OCI-LY1 (cell line): ENCODE data around the gene FOXS1.

ENCODE experiments used
- H2AFZ ChIP-seq: fragments of 200-600 bp; sonication (generic), shearing (Covaris generic); 2 replicates; pipeline ENCODE4 v1.6.0; 2014; ENCODE audit warnings: antibody characterized with exemption, mild to moderate bottlenecking, low read length
- H3F3A ChIP-seq: fragments of 200-600 bp; sonication (generic), shearing (Covaris generic); 2 replicates; pipeline ENCODE4 v1.6.0; 2014; ENCODE audit warnings: mild to moderate bottlenecking, antibody characterized with exemption, low read length, moderate library complexity; ENCODE audit not compliant: insufficient read depth
- H3K27ac ChIP-seq: fragments of 200-600 bp; sonication (generic); 2 replicates; pipeline ENCODE4 v1.5.1; 2014; ENCODE audit warnings: low read length, mixed run types, mild to moderate bottlenecking, low read depth; ENCODE audit not compliant: poor library complexity, severe bottlenecking
- H3K27me3 ChIP-seq: fragments of 200-600 bp; sonication (generic); 2 replicates; pipeline ENCODE4 v1.6.0; 2014; ENCODE audit warnings: antibody characterized with exemption, mild to moderate bottlenecking, low read length, moderate library complexity; ENCODE audit not compliant: insufficient read depth
- H3K36me3 ChIP-seq: fragments of 200-600 bp; sonication (generic); 2 replicates; pipeline ENCODE4 v1.6.1; 2014; ENCODE audit warnings: mild to moderate bottlenecking, antibody characterized with exemption, low read length, moderate library complexity, mixed read lengths; ENCODE audit not compliant: insufficient read depth
- H3K4me1 ChIP-seq: fragments of 200-600 bp; sonication (generic); 2 replicates; pipeline ENCODE4 v1.5.1; 2014; ENCODE audit warnings: mild to moderate bottlenecking, low read length, moderate library complexity; ENCODE audit not compliant: insufficient read depth, severe bottlenecking
- H3K4me2 ChIP-seq: fragments of 200-600 bp; sonication (generic), shearing (Covaris generic); 2 replicates; pipeline ENCODE4 v1.6.1; 2014; ENCODE audit warnings: low read length
- H3K4me3 ChIP-seq: fragments of 200-600 bp; sonication (generic); 2 replicates; pipeline ENCODE4 v1.5.1; 2014; ENCODE audit warnings: low read length, low read depth, mild to moderate bottlenecking, mixed read lengths; ENCODE audit not compliant: poor library complexity, severe bottlenecking
- H3K79me2 ChIP-seq: fragments of 200-600 bp; shearing (Covaris generic); 2 replicates; pipeline ENCODE4 v1.6.1; 2016; ENCODE audit warnings: mixed run types, low read length, mixed read lengths; ENCODE audit not compliant: insufficient read depth
- H3K9ac ChIP-seq: fragments of 200-600 bp; sonication (generic), shearing (Covaris generic); 2 replicates; pipeline ENCODE4 v1.6.1; 2014; ENCODE audit warnings: mild to moderate bottlenecking, low read length, mixed read lengths
- H3K9me2 ChIP-seq: fragments of 200-600 bp; sonication (generic), shearing (Covaris generic); 2 replicates; pipeline ENCODE4 v1.6.1; 2014; ENCODE audit warnings: low read depth, mild to moderate bottlenecking, low read length, mixed read lengths
- H3K9me3 ChIP-seq: fragments of 200-600 bp; shearing (Covaris generic); 2 replicates; pipeline ENCODE4 v1.6.1; 2014; ENCODE audit warnings: low read length, mixed read lengths
- H4K20me1 ChIP-seq: fragments of 200-600 bp; sonication (generic), shearing (Covaris generic); 2 replicates; pipeline ENCODE4 v1.6.0; 2016; ENCODE audit warnings: mild to moderate bottlenecking, low read length; ENCODE audit not compliant: insufficient read depth
- EZH2 ChIP-seq: fragments of 200-600 bp; sonication (generic), shearing (Covaris generic); IDR thresholded peaks from 2 replicates; pipeline ENCODE4 v1.8.0; 2017; ENCODE audit warnings: borderline replicate concordance, mixed run types, mild to moderate bottlenecking, antibody characterized with exemption, low read length, moderate library complexity, mixed read lengths
- TF ChIP-seq, protein P1 (sequence below): fragments of 200-600 bp; sonication (generic), shearing (Covaris generic); IDR thresholded peaks from 2 replicates; pipeline ENCODE4 v1.5.1; 2017; ENCODE audit warnings: mild to moderate bottlenecking, antibody characterized with exemption, low read length, moderate library complexity, mixed read lengths

The FOXS1 gene

DNA sequence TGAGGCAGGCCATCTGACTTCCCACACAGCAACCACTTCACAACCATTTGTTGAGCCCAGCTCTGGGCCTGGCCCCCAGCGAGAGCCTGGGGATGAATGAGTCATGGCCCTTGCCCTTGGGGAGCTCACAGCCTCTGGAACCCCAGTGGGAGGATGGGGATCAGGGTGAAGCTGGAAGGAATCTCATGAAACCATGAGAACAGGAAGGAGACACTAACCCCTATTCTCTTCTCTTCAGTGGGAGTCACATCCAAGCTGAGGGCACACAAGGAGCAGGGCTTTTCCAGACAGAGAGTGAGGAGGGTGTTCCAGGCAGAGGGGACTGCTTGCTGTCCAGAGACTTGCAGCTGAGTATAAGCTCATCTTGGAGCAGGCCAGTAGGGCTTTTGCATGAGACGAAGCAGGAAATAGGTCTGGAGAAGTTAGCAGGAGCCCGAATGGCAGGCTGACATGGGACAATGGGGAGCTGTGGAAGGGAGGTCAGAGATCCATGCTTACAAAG lies 7.5 kb downstream of the FOXS1 start:
- Histone ChIP-seq H3K27ac (no peak overlapping the region), H3K9me3 (no peaks in the 10 kb centered on the region), H3K9me2 (no peaks in the 10 kb centered on the region), H3K36me3 (no peaks in the 10 kb centered on the region), H3F3A (no peaks in the 10 kb centered on the region), H3K4me1 (no peaks in the 10 kb centered on the region), H3K4me2 (no peak overlapping the region), H3K27me3 (no peaks in the 10 kb centered on the region), H3K79me2 (no peaks in the 10 kb centered on the region), H2AFZ (no peak overlapping the region), H3K4me3 (no peak overlapping the region), H3K9ac (no peak overlapping the region), H4K20me1 (no peaks in the 10 kb centered on the region)
- TF ChIP-seq, protein P1, sequence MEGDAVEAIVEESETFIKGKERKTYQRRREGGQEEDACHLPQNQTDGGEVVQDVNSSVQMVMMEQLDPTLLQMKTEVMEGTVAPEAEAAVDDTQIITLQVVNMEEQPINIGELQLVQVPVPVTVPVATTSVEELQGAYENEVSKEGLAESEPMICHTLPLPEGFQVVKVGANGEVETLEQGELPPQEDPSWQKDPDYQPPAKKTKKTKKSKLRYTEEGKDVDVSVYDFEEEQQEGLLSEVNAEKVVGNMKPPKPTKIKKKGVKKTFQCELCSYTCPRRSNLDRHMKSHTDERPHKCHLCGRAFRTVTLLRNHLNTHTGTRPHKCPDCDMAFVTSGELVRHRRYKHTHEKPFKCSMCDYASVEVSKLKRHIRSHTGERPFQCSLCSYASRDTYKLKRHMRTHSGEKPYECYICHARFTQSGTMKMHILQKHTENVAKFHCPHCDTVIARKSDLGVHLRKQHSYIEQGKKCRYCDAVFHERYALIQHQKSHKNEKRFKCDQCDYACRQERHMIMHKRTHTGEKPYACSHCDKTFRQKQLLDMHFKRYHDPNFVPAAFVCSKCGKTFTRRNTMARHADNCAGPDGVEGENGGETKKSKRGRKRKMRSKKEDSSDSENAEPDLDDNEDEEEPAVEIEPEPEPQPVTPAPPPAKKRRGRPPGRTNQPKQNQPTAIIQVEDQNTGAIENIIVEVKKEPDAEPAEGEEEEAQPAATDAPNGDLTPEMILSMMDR: no peak
- no peak for TF ChIP-seq EZH2

GRCh38 chr20:31836853-31837608 lies 8.4 kb downstream of the FOXS1 start:
- Histone ChIP-seq H3K27me3 (no peaks in the 10 kb centered on the region), H2AFZ (no peak overlapping the region), H3K4me3 (no peak overlapping the region), H3K9me2 (no peaks in the 10 kb centered on the region), H3K4me2 (no peak overlapping the region), H3K9me3 (no peaks in the 10 kb centered on the region), H3F3A (no peaks in the 10 kb centered on the region), H3K4me1 (no peaks in the 10 kb centered on the region), H3K36me3 (no peaks in the 10 kb centered on the region), H3K79me2 (no peaks in the 10 kb centered on the region), H3K27ac (no peak overlapping the region), H4K20me1 (no peaks in the 10 kb centered on the region), H3K9ac (no peak overlapping the region)
- TF ChIP-seq EZH2: no peak
- TF ChIP-seq, protein P1: no peak

- H3K27ac ChIP-seq: no peak overlapping the region
- H3K4me2 ChIP-seq: no peak overlapping the region
- no peak overlapping the region for H2AFZ ChIP-seq
These were observed 9.2 kb downstream of the FOXS1 start for GRCh38 chr20:31835977-31836852.

More at GRCh38 chr20:31835977-31836852, 9.2 kb downstream of the FOXS1 start:
- no peaks in the 10 kb centered on the region for H3K9me2 ChIP-seq
- H3K9me3 ChIP-seq: no peaks in the 10 kb centered on the region
- no peaks in the 10 kb centered on the region for H3K36me3 ChIP-seq
- H3K79me2 ChIP-seq: no peaks in the 10 kb centered on the region
- no peaks in the 10 kb centered on the region for H3F3A ChIP-seq
- H4K20me1 ChIP-seq: no peaks in the 10 kb centered on the region
- no peaks in the 10 kb centered on the region for H3K4me1 ChIP-seq
- TF ChIP-seq, protein P1: no peak
- no peak overlapping the region for H3K4me3 ChIP-seq
- H3K27me3 ChIP-seq: no peaks in the 10 kb centered on the region
- H3K9ac ChIP-seq: no peak overlapping the region
